GM12878 (cell line): ENCODE results near the gene CREBBP.

Experiments used
- ATF7 ChIP-seq: fragments of 450-650 bp; IDR thresholded peaks from 2 replicates; pipeline ENCODE4 v1.6.1; 2016; ENCODE audit warnings: low read depth, mild to moderate bottlenecking
- BCL3 ChIP-seq: IDR thresholded peaks from 2 replicates; pipeline ENCODE4 v1.6.1; 2011; ENCODE audit warnings: borderline replicate concordance, low read depth, mild to moderate bottlenecking, moderate library complexity, low read length; ENCODE audit not compliant: insufficient read depth, poor library complexity, severe bottlenecking
- CTCF ChIP-seq, 3 experiments: IDR thresholded peaks in 2 of 3; conservative IDR thresholded peaks in 1 of 3; 2 replicates each; pipeline ENCODE4 v1.5.1; 2011; ENCODE audit warnings: low read depth in 3 of 3, low read length in 3 of 3, mild to moderate bottlenecking in 3 of 3, control low read depth in 2 of 3, moderate library complexity in 2 of 3, inconsistent platforms in 1 of 3, mixed read lengths in 1 of 3; ENCODE audit not compliant: control insufficient read depth in 2 of 3, insufficient read depth in 1 of 3; ENCODE audit errors: extremely low read depth in 1 of 3
- FOXM1 ChIP-seq: IDR thresholded peaks from 2 replicates; pipeline ENCODE4 v1.6.1; 2012; ENCODE audit warnings: low read depth, mild to moderate bottlenecking, inconsistent platforms, low read length, moderate library complexity
- NFIC ChIP-seq: IDR thresholded peaks from 2 replicates; pipeline ENCODE4 v1.6.1; 2012; ENCODE audit warnings: low read depth, mild to moderate bottlenecking, inconsistent platforms, low read length, moderate library complexity
- PBX3 ChIP-seq: IDR thresholded peaks from 2 replicates; pipeline ENCODE4 v1.6.1; 2011; ENCODE audit warnings: mild to moderate bottlenecking, low read depth, low read length, moderate library complexity; ENCODE audit not compliant: insufficient replicate concordance
- POLR2A ChIP-seq: IDR thresholded peaks from 2 replicates; pipeline ENCODE4 v1.6.1; 2011; ENCODE audit warnings: low read depth, mild to moderate bottlenecking, low read length
- REST ChIP-seq: IDR thresholded peaks from 2 replicates; pipeline ENCODE4 v1.6.1; 2012; ENCODE audit warnings: mild to moderate bottlenecking, low read depth, low read length
- SP1 ChIP-seq: IDR thresholded peaks from one replicate; pipeline ENCODE4 v1.6.1; 2011; ENCODE audit warnings: low read depth, low read length
- ZNF217 ChIP-seq: fragments of 450-650 bp; IDR thresholded peaks from 2 replicates; pipeline ENCODE4 v1.6.1; 2017; ENCODE audit warnings: antibody characterized with exemption, mild to moderate bottlenecking
- ZNF384 ChIP-seq: IDR thresholded peaks from 2 replicates; pipeline ENCODE4 v1.6.1; 2012; ENCODE audit warnings: low read depth, mild to moderate bottlenecking, low read length, improper control_type of control experiment, borderline replicate concordance

GRCh38 chr16:3764409-3764808, 116.1 kb downstream of the CREBBP start:
- TF ChIP-seq ZNF384, result no peak
- no peak for TF ChIP-seq FOXM1
- TF ChIP-seq BCL3, result no peak
- no peak for TF ChIP-seq SP1
- no peak for TF ChIP-seq REST
- TF ChIP-seq ZNF217, result no peak
- TF ChIP-seq POLR2A, result no peak
- TF ChIP-seq PBX3, result no peak
- TF ChIP-seq CTCF (IDR thresholded peaks at IDR 0.05 in 2 of 3, conservative IDR thresholded peaks at IDR 0.05 in 1 of 3; ENCODE audit: control insufficient read depth in 2 of 3, extremely low read depth in 1 of 3, insufficient read depth in 1 of 3, low read depth in 3 of 3, low read length in 3 of 3), result no peak
- no peak for TF ChIP-seq NFIC
- no peak for TF ChIP-seq ATF7
